Karpas-422 (cell line): ENCODE measurements around the gene CUEDC2. TPM values are rescaled to one million over a fixed set of nuclear protein-coding genes. Genes with fewer than 3 reads are reported as not detected.

ENCODE experiments used
- DNase-seq: peaks from one replicate; pipeline ENCODE4 v3.0.0-alpha.2; 2015
- H2AFZ ChIP-seq: fragments of 200-600 bp; sonication (generic); 2 replicates; pipeline ENCODE4 v1.6.1; 2014; ENCODE audit warnings: antibody characterized with exemption, low read length, mixed read lengths
- H3K27ac ChIP-seq: fragments of 200-600 bp; sonication (generic); 2 replicates; pipeline ENCODE4 v1.5.1; 2014; ENCODE audit warnings: mild to moderate bottlenecking, low read length, moderate library complexity
- H3K27me3 ChIP-seq: fragments of 200-600 bp; sonication (generic); 2 replicates; pipeline ENCODE4 v1.6.1; 2014; ENCODE audit warnings: low read length, mixed read lengths
- H3K36me3 ChIP-seq: fragments of 200-600 bp; sonication (generic); 2 replicates; pipeline ENCODE4 v1.6.1; 2014; ENCODE audit warnings: low read length, mixed read lengths; ENCODE audit not compliant: insufficient read depth
- H3K4me1 ChIP-seq: fragments of 200-600 bp; sonication (generic); 2 replicates; pipeline ENCODE4 v1.6.1; 2014; ENCODE audit warnings: mild to moderate bottlenecking, low read length, mixed read lengths
- H3K4me2 ChIP-seq: fragments of 200-600 bp; sonication (generic); 2 replicates; pipeline ENCODE4 v1.6.1; 2014; ENCODE audit warnings: low read length, low read depth, mild to moderate bottlenecking; ENCODE audit not compliant: poor library complexity, severe bottlenecking
- H3K4me3 ChIP-seq: fragments of 200-600 bp; sonication (generic); 2 replicates; pipeline ENCODE4 v1.5.1; 2014; ENCODE audit warnings: mild to moderate bottlenecking, antibody characterized with exemption, low read length, mixed read lengths
- H3K79me2 ChIP-seq: fragments of 200-600 bp; sonication (generic); 2 replicates; pipeline ENCODE4 v1.6.1; 2014; ENCODE audit warnings: mild to moderate bottlenecking, low read length, mixed read lengths
- H3K9ac ChIP-seq: fragments of 200-600 bp; sonication (generic); 2 replicates; pipeline ENCODE4 v1.6.0; 2014; ENCODE audit warnings: low read length
- H3K9me2 ChIP-seq: fragments of 200-600 bp; sonication (generic), shearing (Covaris generic); replicated peaks from 2 replicates; pipeline ENCODE4 v1.6.0; 2014; ENCODE audit warnings: mild to moderate bottlenecking, low read length, moderate library complexity; ENCODE audit not compliant: insufficient read depth
- H3K9me3 ChIP-seq: fragments of 300-700, 200-600 bp; sonication (generic); 2 replicates; pipeline ENCODE4 v1.6.1; 2014; ENCODE audit warnings: low read length, mixed read lengths
- H4K20me1 ChIP-seq: fragments of 200-600 bp; sonication (generic); 2 replicates; pipeline ENCODE4 v1.6.1; 2014; ENCODE audit warnings: mild to moderate bottlenecking, antibody characterized with exemption, low read length, low read depth; ENCODE audit not compliant: insufficient read depth
- total RNA-seq: library from RNA; depleted of rRNA; stranded (reverse); fragments of >200 nt; shearing (Covaris generic); gene quantifications from 2 replicates; pipeline ENCODE4 v1.2.3, GENCODE V29; 2014; ENCODE audit warnings: low replicate concordance

The CUEDC2 gene
- total RNA-seq, 1 experiment from 2014 or later: 27.1 TPM

GRCh38 chr10:102420181-102420713, 12.1 kb downstream of the CUEDC2 start:
- Histone ChIP-seq H3K4me2 (peak overlapping the region; percentile 80), H3K9me2 (no peaks in the 10 kb centered on the region), H3K4me3 (peak overlapping the region; percentile 78), H3K4me1 (peaks cover 12% of the 10 kb centered on the region), H3K79me2 (no peaks in the 10 kb centered on the region), H3K9me3 (no peaks in the 10 kb centered on the region), H2AFZ (no peak overlapping the region), H3K36me3 (no peaks in the 10 kb centered on the region), H3K9ac (peak overlapping the region; percentile 72), H3K27ac (peak overlapping the region; percentile 71), H3K27me3 (no peaks in the 10 kb centered on the region), H4K20me1 (no peaks in the 10 kb centered on the region)
- no peak for DNase-seq

GRCh38 chr10:102419269-102420180, 12.8 kb downstream of the CUEDC2 start:
- Histone ChIP-seq H3K79me2 (no peaks in the 10 kb centered on the region), H3K36me3 (no peaks in the 10 kb centered on the region), H3K9ac (peak overlapping the region; percentile 72), H3K27me3 (no peaks in the 10 kb centered on the region), H2AFZ (no peak overlapping the region), H3K4me1 (peaks cover 12% of the 10 kb centered on the region), H3K4me3 (peak overlapping the region; percentile 78), H3K9me2 (no peaks in the 10 kb centered on the region), H3K9me3 (no peaks in the 10 kb centered on the region), H4K20me1 (no peaks in the 10 kb centered on the region), H3K4me2 (peak overlapping the region; percentile 80), H3K27ac (no peak overlapping the region)
- DNase-seq: peak; percentile 81

GRCh38 chr10:102418622-102419268, 13.6 kb downstream of the CUEDC2 start, which contains the start of gene PSD:
TSS of gene PSD (minus strand) at chr10:102418785. CDS start at chr10:102417038, 1,747 bp downstream.
- no peak for DNase-seq
- Histone ChIP-seq H3K9me2 (no peaks in the 10 kb centered on the region), H3K4me3 (peak within 1 kb of the TSS; percentile 78), H3K27ac (no peak within 1 kb of the TSS), H4K20me1 (no peaks in the 10 kb centered on the region), H3K27me3 (no peaks in the 10 kb centered on the region), H3K9ac (peak within 1 kb of the TSS; percentile 72), H3K9me3 (no peaks in the 10 kb centered on the region), H3K4me1 (peaks cover 12% of the 10 kb centered on the region), H3K79me2 (no peaks in the 10 kb centered on the region), H3K36me3 (no peaks in the 10 kb centered on the region), H2AFZ (no peak within 1 kb of the TSS), H3K4me2 (peak within 1 kb of the TSS; percentile 80)

GRCh38 chr10:102416695-102417094, 15.7 kb downstream of the CUEDC2 start:
- Histone ChIP-seq H3K4me1 (peaks cover 15% of the 10 kb centered on the region), H3K9ac (no peak overlapping the region), H3K36me3 (no peaks in the 10 kb centered on the region), H2AFZ (no peak overlapping the region), H3K9me2 (no peaks in the 10 kb centered on the region), H3K4me3 (no peak overlapping the region), H4K20me1 (no peaks in the 10 kb centered on the region), H3K79me2 (no peaks in the 10 kb centered on the region), H3K9me3 (no peaks in the 10 kb centered on the region), H3K4me2 (no peak overlapping the region), H3K27me3 (no peaks in the 10 kb centered on the region), H3K27ac (no peak overlapping the region)
- no peak for DNase-seq

GRCh38 chr10:102416283-102416682, 16.1 kb downstream of the CUEDC2 start:
- H4K20me1 ChIP-seq: no peaks in the 10 kb centered on the region
- H3K27ac ChIP-seq: no peak overlapping the region
- H3K9me3 ChIP-seq: no peaks in the 10 kb centered on the region
- no peak overlapping the region for H2AFZ ChIP-seq
- H3K4me2 ChIP-seq: no peak overlapping the region
- no peak overlapping the region for H3K9ac ChIP-seq
- DNase-seq: no peak
- H3K4me1 ChIP-seq: peaks cover 13% of the 10 kb centered on the region
- no peaks in the 10 kb centered on the region for H3K36me3 ChIP-seq
- H3K27me3 ChIP-seq: no peaks in the 10 kb centered on the region
- no peak overlapping the region for H3K4me3 ChIP-seq
- H3K9me2 ChIP-seq: no peaks in the 10 kb centered on the region
- H3K79me2 ChIP-seq: no peaks in the 10 kb centered on the region

GRCh38 chr10:102414749-102415148, 17.6 kb downstream of the CUEDC2 start:
- Histone ChIP-seq H3K4me1 (peaks cover 13% of the 10 kb centered on the region), H2AFZ (no peak overlapping the region), H4K20me1 (no peaks in the 10 kb centered on the region), H3K4me3 (no peak overlapping the region), H3K79me2 (no peaks in the 10 kb centered on the region), H3K9ac (no peak overlapping the region), H3K9me3 (no peaks in the 10 kb centered on the region), H3K27me3 (no peaks in the 10 kb centered on the region), H3K9me2 (no peaks in the 10 kb centered on the region), H3K36me3 (no peaks in the 10 kb centered on the region), H3K4me2 (no peak overlapping the region), H3K27ac (no peak overlapping the region)
- DNase-seq: no peak

- no peak overlapping the region for H3K4me3 ChIP-seq
- H2AFZ ChIP-seq: no peak overlapping the region
- H4K20me1 ChIP-seq: no peaks in the 10 kb centered on the region
- H3K27me3 ChIP-seq: no peaks in the 10 kb centered on the region
- H3K79me2 ChIP-seq: no peaks in the 10 kb centered on the region
- no peaks in the 10 kb centered on the region for H3K9me2 ChIP-seq
- no peak overlapping the region for H3K4me2 ChIP-seq
- no peak overlapping the region for H3K9ac ChIP-seq
- H3K4me1 ChIP-seq: peaks cover 9% of the 10 kb centered on the region
- DNase-seq: no peak
- H3K9me3 ChIP-seq: no peaks in the 10 kb centered on the region
- no peaks in the 10 kb centered on the region for H3K36me3 ChIP-seq
- H3K27ac ChIP-seq: no peak overlapping the region
These were observed 18.4 kb downstream of the CUEDC2 start for GRCh38 chr10:102413806-102414561.
